Measurements from ENCODE around the gene QPRT.
"Not testable (repeated sequence)": the region's sequence is repeated elsewhere in the genome, so short reads cannot be mapped to it uniquely, and the experiment has no call there.

QPRT gene

GRCh38 chr16:29689490-29690351 is 10.7 kb downstream of the QPRT start:
- DNase-seq, result not testable (repeated sequence)

DNA sequence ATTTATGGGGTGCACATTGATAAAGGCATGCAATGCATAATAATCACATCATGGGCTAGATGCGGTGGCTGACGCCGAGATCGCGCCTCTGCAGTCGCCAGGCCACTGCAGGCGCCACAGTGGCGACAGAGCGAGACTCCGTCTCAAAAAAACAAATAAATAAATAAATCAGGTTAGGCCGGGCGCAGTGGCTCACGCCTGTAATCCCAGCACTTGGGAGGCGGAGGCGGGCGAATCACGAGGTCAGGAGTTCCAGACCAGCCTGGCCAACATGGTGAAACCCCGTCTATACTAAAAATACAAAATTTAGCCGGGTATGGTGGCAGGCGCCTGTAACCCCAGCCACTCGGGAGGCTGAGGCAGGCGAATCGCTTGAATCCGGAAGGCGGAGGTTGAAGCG is 13.6 kb downstream of the QPRT start:
- DNase-seq, result not testable (repeated sequence)

DNA sequence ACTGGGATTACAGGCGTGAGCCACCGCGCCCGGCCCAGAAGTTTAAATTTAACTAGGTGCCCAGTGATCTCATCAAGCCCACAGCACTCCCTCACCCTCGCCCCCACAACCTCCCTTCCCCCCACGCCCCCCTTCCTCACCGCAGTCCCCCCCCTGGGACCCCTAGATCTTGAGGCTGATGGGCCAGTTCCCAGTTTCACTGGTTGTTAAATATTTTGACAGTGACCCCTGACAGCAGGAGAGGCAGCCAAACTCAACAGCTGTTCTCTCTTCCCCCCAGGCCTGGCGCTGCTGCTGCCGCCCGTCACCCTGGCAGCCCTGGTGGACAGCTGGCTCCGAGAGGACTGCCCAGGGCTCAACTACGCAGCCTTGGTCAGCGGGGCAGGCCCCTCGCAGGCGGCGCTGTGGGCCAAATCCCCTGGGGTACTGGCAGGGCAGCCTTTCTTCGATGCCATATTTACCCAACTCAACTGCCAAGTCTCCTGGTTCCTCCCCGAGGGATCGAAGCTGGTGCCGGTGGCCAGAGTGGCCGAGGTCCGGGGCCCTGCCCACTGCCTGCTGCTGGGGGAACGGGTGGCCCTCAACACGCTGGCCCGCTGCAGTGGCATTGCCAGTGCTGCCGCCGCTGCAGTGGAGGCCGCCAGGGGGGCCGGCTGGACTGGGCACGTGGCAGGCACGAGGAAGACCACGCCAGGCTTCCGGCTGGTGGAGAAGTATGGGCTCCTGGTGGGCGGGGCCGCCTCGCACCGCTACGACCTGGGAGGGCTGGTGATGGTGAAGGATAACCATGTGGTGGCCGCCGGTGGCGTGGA is 15.6 kb downstream of the QPRT start:
- peak in 6 of 56 donors; percentile 14 to 44 (median 21) for DNase-seq

GRCh38 chr16:29695675-29696074 is 16.7 kb downstream of the QPRT start:
- DNase-seq, result not testable (repeated sequence)

DNA sequence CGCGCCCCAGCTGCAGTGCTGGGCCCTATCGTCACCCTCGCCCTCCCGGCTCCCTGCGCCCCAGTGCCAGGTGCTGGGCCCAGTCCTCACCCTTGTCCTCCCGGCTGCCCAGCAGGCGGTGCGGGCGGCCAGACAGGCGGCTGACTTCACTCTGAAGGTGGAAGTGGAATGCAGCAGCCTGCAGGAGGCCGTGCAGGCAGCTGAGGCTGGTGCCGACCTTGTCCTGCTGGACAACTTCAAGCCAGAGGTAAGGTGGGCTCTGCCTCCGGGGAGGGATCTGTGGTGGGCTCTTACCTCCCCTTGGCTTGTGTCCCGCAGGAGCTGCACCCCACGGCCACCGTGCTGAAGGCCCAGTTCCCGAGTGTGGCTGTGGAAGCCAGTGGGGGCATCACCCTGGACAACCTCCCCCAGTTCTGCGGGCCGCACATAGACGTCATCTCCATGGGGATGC is 17.9 kb downstream of the QPRT start:
- DNase-seq, result no peak

DNA sequence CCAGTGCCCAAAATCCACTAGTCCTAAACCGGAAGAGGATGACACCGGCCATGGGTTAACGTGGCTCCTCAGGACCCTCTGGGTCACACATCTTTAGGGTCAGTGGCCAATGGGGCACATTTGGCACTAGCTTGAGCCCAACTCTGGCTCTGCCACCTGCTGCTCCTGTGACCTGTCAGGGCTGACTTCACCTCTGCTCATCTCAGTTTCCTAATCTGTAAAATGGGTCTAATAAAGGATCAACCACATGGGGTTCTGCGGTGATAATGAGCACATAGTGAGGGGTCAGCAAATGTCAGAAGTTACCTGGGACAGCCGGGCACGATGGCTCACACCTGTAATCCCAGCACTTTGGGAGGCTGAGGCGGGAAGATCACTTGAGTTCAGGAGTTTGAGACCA is 18.4 kb downstream of the QPRT start:
- DNase-seq, result no peak

DNA sequence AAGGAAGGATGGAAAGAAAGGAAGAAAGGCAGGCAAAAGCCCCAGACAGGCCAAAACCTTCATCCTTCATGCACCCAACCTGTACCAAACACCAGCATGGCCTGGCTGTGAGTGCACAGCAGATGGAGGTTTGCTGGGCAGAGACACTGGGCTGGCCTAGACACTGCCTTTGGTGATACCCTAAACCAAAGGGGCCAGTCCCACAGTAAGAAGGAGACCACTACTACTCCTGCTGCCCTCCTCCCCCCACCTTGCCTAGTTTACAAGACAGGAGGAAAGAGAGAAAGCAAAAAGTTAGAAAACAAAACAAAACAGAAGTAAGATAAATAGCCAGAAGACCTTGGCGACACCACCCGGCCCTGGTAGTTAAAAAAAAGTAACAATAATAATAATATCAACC is 19.1 kb downstream of the QPRT start:
- no peak for DNase-seq

- DNase-seq, result no peak
Observed at GRCh38 chr16:29698484-29699323, 19.7 kb downstream of the QPRT start.

- no peak for DNase-seq
Observed at GRCh38 chr16:29699324-29700219, 20.6 kb downstream of the QPRT start.

DNA sequence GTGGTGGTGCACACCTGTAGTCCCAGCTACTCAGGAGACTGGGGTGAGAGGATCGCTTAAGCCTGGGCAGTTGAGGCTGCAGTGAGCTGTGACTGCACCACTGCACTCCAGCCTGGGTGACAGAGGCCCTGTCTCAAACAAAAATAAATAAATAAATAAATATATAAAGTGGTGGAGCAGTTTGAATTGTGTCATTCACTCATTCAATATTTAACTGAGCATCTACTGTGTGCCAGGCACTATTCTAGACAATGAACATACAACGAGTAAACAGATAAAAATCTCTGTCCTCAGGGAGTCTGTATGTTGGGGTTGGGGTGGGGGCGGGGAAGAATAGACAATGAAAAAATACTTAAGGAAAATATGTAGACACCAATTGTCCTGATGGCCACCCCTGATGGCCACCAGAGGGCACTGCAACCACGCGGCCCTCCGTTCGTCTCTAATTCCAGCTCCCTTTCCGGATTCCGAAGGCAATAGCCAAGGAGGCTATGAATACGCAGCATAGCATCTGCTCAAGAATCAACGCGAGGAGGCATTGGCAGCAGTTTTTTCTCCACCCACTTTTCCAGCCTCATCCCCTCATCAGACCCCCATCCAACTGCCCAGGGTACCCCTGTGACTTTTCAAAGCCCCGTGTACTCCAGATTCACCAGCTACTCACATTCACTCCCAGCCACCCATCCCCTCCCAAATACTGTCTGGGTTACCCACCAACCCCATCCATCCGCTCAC is 21.4 kb downstream of the QPRT start:
- DNase-seq, result peak in 29 of 56 donors; percentile 5 to 69 (median 22)

DNA sequence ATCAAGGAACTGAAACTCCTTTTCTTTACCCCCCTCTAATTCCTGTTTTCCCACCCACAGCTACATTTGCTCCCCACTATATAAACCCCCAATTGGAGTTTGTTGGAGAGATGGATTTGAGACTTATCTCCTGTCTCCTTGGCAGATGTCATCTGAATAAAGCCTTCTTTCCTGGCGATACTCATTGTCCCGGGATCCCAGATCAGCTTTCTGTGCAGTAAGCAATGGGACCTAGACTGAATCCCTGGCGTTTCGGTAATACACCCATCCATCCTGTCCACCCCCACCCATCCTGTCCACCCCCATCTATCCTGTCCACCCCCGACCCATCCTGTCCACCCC is 22.2 kb downstream of the QPRT start:
- no peak for DNase-seq

GRCh38 chr16:29702269-29702668 is 23.3 kb downstream of the QPRT start:
- DNase-seq, result no peak

- no peak for DNase-seq
Observed at GRCh38 chr16:29705030-29705429, 26.1 kb downstream of the QPRT start.

GRCh38 chr16:29707160-29707559 is 28.2 kb downstream of the QPRT start:
- DNase-seq, result not testable (repeated sequence)

DNA sequence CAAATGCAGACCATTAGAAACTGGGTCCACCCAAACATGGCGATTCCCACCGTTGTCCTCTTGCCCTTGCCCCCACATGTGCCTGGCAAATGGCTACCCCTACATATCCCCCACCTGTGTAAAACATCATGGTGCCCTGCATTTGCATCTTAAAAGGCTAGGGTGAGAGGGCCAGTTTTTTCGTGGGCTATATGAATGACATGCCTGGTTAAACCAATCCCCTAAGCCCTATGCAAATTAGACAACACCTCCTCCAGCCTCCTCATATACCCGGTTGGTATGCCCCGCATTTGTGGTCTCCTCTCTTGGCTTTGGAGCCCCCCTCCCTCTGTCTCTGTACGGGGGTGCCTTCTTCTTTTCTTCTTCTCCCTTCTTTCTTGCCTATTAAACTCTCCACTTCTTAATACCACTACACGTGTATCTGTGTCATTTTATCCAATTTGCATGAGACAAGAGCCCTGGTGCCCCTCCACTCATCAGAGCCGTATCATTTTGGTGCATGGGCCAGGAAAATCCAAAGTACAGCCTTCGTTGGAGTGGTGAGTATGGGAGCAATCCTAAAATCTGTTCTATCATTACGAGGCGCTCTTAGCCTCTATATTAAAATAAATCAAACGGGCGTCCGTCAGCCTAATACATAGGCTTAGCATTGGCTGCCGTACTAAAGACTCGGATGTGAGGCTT is 30.1 kb downstream of the QPRT start:
- DNase-seq, result no peak

DNA sequence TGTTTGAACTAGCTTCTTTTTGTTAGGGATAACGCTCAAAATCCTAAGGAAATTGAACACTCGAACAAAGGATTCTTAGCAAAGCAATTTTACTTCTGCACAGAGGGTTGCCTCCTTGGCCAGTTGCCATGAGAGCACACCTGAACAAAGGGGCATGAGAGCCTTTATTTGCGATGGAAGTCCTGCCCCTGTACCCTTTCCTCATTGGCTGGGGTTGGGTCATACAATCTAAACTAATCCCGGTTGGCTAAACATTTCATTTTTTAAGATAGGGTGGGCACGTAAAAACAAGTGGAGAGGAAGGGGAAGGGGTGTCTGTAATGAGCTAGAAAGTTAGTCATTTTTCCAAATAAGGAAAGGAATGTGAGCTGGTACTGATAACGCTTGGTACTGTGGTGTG is 30.7 kb downstream of the QPRT start:
- DNase-seq, result not testable (repeated sequence)

DNA sequence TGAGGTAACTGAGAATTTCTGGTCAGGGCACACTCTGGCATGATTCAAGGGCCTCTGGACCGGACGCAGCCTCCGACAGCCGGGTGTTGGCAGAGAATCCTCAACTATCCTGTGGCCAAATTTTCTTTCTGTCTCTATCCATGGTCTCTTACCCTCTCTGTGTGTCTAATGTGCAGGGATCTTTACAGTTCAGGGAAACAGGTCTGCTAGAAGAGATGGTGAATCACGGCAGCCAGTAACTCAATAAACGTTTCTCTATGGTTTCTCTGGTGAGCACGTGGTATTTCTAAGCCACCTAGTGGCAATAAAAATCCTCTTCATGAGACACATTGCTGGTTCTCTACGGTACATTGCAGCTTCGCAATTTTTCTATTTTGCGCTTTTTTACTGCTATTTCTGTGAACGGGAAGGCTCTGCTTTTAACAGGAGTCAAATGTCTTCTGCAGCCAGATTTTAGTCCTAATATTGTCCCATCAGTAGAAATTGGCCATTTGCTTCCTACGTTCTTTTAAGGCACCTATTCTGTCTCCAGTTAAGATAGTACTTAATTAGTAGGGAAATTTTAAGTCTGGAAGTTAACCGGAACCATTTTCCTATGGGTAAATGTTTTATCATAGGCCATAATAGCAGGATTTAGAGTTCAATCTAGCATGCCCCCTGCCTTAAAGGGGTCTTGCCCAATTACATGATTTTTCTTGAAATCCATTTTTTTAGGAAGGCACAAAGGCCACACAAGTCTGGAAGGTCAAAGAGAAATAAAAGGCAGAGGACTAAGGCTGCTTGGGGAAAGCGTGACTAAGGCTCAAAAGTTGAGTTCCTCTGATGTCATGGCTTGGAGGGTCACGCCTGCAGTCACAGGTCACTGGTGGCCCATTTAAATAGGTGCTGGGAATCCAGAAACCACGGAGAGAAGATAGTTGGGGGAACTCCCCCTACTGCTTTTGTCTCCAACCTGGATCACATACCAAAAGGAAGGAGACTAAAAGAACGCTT is 31.5 kb downstream of the QPRT start:
- DNase-seq, result peak in 21 of 56 donors; percentile 3 to 73 (median 16)

- DNase-seq, result no peak
Observed at GRCh38 chr16:29712809-29713208, 33.8 kb downstream of the QPRT start.

All from amygdala (tissue), 56 donors.